ENCODE measurements around the gene COMMD3.
"Not testable (repeated sequence)": the region's sequence is repeated elsewhere in the genome, so short reads cannot be mapped to it uniquely, and the experiment has no call there.

The COMMD3 gene

GRCh38 chr10:22340329-22341189, 24.4 kb downstream of the COMMD3 start:
- peak; percentile 86 for DNase-seq

DNA sequence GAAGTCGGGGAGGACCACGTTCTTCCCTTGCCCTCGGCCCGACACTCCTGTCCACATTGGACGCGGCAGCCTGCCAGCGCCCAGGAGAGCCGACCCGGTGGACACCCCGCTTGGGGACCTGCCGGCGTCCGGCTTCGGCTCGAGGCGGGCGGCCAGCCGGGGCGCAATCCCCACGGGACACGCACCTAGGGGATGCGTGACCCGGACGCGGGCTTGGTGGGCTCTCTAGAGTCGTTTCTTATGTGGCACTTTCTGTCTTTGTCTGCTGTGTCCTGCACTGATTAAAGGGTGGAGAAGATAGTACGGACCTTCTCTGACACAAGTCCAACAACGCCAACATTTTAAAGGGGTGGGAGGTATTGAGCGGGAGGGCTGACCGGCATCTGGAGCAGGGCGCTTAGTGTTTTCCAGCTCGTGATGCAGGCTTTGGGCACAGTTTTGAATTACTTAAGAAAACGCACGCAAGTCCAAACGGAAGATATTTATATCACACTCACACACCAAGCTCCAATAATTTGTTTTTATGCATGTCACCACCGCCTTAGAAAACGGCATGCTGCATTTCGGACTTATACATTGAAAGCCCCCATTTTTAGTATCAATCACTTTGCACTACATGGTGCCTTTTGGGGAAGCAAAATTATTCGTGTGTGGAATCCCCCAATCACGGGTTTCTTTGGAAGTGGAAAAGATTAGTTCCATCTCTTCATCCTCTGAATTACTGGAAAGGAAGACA, 25.2 kb downstream of the COMMD3 start:
- DNase-seq = no peak

GRCh38 chr10:22341926-22342196, 25.7 kb downstream of the COMMD3 start:
- no peak for DNase-seq

DNA sequence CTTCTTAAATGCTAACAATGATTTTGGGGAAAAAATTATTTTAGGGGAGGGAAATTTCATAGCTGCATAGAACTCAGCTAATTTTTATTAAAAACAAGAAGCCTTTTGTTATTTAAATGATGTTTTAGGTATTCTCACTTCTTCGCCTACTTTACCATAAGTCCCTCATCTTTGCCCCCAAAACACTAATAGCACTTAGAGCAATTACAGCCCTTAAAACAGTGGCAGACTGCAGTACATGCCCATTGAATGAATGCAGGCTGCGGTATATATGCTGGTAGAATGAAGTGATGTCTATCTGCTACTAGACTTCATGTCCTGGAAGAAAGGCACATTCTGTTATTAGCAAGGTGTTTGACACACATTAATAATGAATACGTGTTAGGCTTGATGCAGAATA, 26.2 kb downstream of the COMMD3 start:
- no peak for DNase-seq

DNA sequence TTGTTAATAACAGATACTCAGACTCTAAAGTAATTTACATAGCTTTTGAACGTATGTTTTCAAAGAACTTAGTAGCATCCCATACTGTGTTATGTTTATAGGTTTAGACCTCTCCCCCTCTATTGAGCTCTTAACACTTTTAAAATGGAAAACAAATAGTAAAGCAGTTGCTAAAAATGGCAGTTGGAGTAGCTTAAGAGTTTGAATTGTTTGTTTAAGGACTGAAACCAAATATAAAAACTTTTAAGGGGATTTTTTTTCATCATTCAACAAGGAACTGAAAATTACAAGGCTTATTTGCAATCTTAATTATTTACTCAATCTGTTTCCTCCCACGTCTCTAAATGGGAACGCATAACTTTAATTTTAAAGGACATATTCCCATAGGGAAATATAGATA, 27.5 kb downstream of the COMMD3 start:
- no peak for DNase-seq

DNA sequence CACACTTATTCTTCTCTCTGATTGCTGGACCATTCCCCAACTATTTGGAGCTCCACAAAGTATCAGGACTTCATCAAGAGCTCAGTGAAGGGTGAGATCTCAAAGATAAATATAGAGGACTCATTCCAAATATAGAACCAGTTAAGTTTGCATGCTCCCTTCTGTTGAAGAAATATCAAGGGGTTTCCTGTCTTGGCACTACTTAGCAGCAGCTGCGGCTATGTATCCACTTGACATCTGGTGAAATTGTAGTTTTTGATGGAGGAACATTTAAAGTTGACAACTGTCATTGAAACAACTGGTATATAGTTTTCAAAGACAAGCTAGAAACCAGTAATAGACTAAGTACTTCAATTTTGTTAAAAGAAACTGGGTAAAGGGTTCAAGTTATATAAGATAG, 28.1 kb downstream of the COMMD3 start:
- no peak for DNase-seq

DNA sequence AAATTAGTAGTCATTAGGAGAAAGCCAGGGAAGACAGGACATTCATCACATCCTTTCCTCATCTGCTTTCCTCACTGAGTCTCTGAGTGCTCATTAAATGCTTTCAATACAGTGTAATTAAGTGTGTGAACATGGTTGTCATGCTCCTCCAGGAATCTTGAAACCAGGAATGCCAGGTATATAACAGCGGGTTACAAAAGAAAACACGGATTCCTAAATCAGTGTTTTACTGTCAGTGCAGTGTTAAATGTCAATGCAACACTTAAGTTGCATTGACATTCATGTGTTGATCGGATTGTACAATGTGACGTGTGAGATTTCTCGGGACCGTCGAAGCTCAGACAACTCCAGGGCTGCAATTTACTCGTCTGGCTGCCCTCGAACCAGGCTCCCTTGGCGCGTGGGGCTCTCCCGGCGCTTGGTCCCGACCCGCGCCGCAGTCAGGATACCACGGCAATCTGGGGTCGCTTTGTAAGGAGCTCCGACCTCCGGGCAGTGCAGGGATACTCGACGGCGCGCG, 28.7 kb downstream of the COMMD3 start:
- DNase-seq = no peak

- DNase-seq = peak; percentile 37
Observed at GRCh38 chr10:22345301-22346095, 29.3 kb downstream of the COMMD3 start, which contains the start of gene SPAG6. TSS of gene SPAG6 (plus strand) at chr10:22345496. CDS start at chr10:22345612, 116 bp downstream.

DNA sequence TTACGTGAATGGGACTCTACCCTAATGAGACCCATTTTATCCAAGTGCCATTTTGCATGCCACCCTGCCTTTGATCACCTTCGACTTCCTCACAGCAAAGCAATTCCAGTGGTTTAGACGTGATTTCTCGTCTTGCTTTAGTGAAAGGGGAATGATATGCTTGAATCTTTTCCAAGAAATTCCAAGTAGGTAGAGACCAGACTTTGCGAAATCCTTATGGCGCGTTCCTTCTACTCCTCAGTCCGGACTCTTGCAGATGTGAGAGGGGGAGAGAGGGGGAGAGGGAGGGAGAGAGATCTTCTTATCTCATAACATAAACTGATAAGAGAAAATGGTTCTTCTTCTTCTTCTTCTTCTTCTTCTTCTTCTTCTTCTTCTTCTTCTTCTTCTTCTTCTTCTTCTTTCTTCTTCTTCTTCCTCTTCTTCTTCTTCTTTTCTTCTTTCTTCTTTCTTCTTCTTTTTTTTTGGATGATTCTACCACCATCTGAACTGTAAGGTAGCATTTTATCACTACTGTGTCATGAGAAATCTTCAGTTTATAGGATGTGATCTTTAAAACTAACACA, 30.0 kb downstream of the COMMD3 start:
- DNase-seq = no peak

DNA sequence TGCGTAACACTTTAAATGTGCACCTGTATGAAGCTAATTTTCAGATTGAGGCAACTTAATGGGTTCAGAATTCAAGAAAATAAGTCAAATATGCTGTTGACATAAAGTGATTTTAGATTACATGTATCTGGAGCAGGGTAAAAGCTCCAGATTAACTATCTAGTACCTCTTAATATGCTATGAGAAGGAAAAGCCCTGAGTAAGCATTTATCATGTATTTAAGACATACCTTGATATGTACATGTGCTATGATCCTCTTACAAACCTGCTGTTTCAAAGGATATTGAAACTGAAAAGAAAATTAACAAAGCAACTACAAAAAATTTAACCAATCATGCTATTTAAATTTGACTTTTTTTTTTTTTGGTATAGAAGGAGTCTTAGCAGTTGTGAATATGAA, 33.6 kb downstream of the COMMD3 start:
- no peak for DNase-seq

GRCh38 chr10:22351131-22351703, 35.0 kb downstream of the COMMD3 start:
- no peak for DNase-seq

DNA sequence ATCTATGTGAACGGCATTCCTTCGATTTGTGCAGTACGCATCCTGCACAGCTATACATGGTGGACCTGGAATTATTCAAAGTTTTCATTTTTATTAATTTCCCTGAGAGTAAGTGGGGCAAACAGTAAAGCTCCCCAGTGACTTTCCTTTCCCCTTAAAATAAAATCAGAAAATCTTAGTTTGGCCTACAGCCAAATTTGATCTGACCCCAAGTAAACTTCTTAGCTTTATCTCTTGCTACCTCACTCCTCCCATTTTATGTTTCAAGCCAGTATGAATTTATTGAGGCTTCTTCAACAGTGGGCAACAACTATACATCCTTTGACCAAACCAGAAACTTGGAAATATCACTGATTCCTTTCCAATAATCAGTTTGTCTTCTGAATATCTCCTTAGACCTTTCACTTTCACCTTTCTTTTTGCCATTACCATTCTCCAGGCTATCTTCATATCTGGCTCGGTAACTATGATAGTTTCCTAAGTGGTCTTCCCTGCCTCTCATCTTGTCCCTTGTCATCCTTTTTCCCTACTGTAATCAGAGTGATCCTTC, 40.2 kb downstream of the COMMD3 start:
- DNase-seq = no peak

GRCh38 chr10:22357770-22358169, 41.6 kb downstream of the COMMD3 start:
- DNase-seq = not testable (repeated sequence)

- no peak for DNase-seq
Observed at GRCh38 chr10:22363305-22363704, 47.1 kb downstream of the COMMD3 start.

DNA sequence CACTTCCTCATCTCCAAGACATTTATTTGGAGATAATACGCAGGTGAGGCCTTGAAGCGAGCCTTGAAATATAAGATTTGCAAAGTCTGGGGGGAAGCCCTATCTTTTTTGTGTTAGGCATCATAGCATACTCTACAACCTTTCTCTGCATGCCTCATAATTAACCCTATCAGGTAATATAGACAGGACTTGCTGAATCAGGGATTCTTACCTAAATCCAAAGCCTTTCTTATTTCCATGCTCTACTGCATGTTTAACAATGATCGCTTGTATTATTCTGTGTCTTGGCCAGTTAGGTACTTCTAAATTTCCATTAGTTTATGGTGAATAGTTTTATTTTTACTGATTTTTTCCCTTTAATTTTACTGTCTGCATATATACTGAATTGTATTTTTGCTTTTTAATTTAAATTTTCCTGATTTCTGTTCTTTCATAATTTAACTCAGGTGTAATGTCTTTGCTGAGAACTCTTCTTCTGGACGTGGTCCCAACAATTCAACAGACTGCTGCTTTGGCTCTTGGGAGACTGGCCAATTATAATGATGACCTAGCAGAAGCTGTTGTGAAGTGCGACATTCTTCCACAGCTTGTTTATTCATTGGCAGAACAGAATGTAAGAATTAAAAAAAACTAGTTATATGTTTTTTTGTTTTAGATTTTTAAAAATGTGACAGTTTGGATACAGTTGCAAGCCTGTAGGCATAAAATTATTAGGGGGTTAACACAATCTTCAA, 48.4 kb downstream of the COMMD3 start:
- DNase-seq = no peak

- DNase-seq = no peak
Observed at GRCh38 chr10:22365233-22365632, 49.0 kb downstream of the COMMD3 start.

DNA sequence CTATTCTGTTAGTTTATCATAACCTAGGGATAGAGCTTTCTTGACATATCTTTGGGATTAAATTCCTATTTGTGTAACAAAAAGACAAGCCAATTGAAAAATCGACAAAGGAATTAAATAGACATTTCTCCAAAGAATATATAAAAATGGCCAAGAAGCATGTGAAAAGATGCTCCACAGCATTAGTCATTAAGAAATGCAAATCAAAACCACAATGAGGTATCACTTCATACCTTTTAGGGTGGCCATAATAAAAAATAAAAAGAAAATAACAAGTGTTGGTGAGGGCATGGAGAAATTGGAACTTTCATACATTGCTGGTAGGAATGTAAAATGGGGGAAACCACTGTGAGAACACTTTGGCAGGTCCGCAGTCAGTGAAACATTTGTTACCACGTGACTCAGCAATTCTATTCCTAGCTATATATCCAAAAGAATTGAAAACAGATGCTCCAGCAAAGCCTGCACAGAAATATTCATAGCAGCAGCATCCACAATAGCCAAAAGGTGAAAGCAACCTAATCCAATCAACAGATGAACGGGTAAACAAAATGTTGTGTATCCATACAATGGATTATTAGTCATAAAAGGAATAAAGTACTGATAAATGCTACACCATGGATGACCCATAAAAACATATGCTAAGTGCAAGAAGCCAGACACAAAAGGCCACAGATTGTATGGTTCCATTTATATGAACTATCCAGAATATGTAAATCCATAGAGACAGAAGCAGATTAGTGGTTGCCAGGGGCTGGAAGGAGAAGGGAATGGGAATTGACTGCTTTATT, 49.7 kb downstream of the COMMD3 start:
- DNase-seq = no peak

- no peak for DNase-seq
Observed at GRCh38 chr10:22366435-22366703, 50.2 kb downstream of the COMMD3 start.

DNA sequence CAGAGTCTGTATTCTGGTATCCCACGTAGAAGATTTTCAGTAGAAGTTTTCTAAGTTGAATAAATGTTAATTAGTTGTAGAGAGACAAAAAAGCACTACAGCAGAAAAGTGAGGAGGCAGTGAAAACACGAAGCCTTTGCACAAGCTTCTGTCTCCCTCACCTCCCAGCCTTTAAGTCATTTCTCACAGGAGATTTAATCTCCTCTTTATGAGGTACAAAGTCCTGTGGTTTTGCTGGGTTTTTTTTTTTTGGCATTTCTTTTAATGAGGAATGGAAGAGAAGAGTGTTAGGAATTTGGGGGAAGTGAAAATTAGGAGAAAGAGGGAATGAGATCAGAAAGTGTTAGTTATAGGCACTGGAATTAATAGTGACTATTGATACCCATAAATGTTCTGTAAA, 50.6 kb downstream of the COMMD3 start:
- DNase-seq = no peak

GRCh38 chr10:22367471-22367870, 51.3 kb downstream of the COMMD3 start:
- no peak for DNase-seq

DNA sequence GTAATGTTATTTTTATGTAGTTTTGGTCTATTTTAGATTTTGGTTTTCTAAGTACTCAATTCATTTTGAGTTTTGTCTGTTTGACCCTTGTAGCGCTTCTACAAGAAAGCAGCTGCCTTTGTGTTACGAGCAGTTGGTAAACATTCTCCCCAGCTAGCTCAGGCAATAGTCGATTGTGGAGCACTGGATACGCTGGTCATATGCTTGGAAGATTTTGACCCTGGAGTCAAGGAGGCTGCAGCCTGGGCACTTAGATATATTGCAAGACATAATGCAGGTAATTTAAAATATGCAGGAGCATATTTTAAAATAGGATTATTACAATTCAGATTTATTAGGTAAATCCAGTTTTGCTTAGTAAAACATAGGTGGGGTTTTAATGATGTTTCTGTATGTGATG, 52.2 kb downstream of the COMMD3 start:
- no peak for DNase-seq

All from femur (tissue), 1 donor.